ENCODE measurements around the gene PRRT1B. TPM values are rescaled to one million over a fixed set of nuclear protein-coding genes. Genes with fewer than 3 reads are reported as not detected.

Gene PRRT1B
- total and polyA plus RNA-seq, 2 experiments from 2014 or later: 0.24 TPM; not detected in 1

- no peak overlapping the region for H3K27ac ChIP-seq (ENCODE audit: low read depth)
- H4K20me1 ChIP-seq (replicated peaks; ENCODE audit: insufficient read depth): no peaks in the 10 kb centered on the region
- H3K4me3 ChIP-seq: no peak overlapping the region
- peaks cover 17% of the 10 kb centered on the region for H3K27me3 Mint-ChIP-seq (ENCODE audit: insufficient read depth, low read depth, poor library complexity)
- H3K27ac Mint-ChIP-seq: no peak overlapping the region
- no peaks in the 10 kb centered on the region for H3K4me1 ChIP-seq (ENCODE audit: insufficient read depth)
- no peaks in the 10 kb centered on the region for H3K79me2 ChIP-seq (replicated peaks; ENCODE audit: insufficient read depth)
- ATAC-seq (no peak), DNase-seq (ENCODE audit: low spot score) (no peak)
- peaks cover 6% of the 10 kb centered on the region; the same call in 1 of the 2 replicates for H3F3A ChIP-seq (replicated peaks; ENCODE audit: low read depth)
- no peak overlapping the region for H3K4me3 Mint-ChIP-seq
- no peak overlapping the region for H3K4me2 ChIP-seq
- no peaks in the 10 kb centered on the region for H3K9me2 ChIP-seq (ENCODE audit: insufficient read depth)
- no peak overlapping the region for H2AFZ ChIP-seq
- H3K27me3 ChIP-seq (ENCODE audit: insufficient read depth): no peaks in the 10 kb centered on the region
- no peaks in the 10 kb centered on the region for H3K4me1 Mint-ChIP-seq
- peaks cover 9% of the 10 kb centered on the region for H3K36me3 ChIP-seq (ENCODE audit: insufficient read depth)
- H3K9me3 Mint-ChIP-seq: no peaks in the 10 kb centered on the region
- no peak for TF ChIP-seq EZH2phosphoT487 (IDR thresholded peaks at IDR 0.05; ENCODE audit: unreplicated experiment)
- TF ChIP-seq CREB1 (CRISPR knock-in tag; IDR thresholded peaks at IDR 0.05; ENCODE audit: low read depth): no peak
- no peak for TF ChIP-seq JUNB (IDR thresholded peaks at IDR 0.05; ENCODE audit: unreplicated experiment)
- no peak for TF ChIP-seq ZNF114 (CRISPR knock-in tag; IDR thresholded peaks at IDR 0.05)
- no peak for TF ChIP-seq POLR2AphosphoS5 (IDR thresholded peaks at IDR 0.05; ENCODE audit: low read depth)
- no peak for TF ChIP-seq STAT1 (IDR thresholded peaks at IDR 0.05; ENCODE audit: unreplicated experiment)
- no peak for TF ChIP-seq EZH2 (IDR thresholded peaks at IDR 0.05; ENCODE audit: low read depth, unreplicated experiment)
- no peak for TF ChIP-seq ZNF462 (CRISPR knock-in tag; IDR thresholded peaks at IDR 0.05)
- no peak for TF ChIP-seq REST (IDR thresholded peaks at IDR 0.05; ENCODE audit: unreplicated experiment)
- TF ChIP-seq ETS1 (IDR thresholded peaks at IDR 0.05): no peak
- TF ChIP-seq NANOG (IDR thresholded peaks at IDR 0.05; ENCODE audit: borderline replicate concordance): no peak
- TF ChIP-seq, protein P1, sequence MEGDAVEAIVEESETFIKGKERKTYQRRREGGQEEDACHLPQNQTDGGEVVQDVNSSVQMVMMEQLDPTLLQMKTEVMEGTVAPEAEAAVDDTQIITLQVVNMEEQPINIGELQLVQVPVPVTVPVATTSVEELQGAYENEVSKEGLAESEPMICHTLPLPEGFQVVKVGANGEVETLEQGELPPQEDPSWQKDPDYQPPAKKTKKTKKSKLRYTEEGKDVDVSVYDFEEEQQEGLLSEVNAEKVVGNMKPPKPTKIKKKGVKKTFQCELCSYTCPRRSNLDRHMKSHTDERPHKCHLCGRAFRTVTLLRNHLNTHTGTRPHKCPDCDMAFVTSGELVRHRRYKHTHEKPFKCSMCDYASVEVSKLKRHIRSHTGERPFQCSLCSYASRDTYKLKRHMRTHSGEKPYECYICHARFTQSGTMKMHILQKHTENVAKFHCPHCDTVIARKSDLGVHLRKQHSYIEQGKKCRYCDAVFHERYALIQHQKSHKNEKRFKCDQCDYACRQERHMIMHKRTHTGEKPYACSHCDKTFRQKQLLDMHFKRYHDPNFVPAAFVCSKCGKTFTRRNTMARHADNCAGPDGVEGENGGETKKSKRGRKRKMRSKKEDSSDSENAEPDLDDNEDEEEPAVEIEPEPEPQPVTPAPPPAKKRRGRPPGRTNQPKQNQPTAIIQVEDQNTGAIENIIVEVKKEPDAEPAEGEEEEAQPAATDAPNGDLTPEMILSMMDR (conservative IDR thresholded peaks at IDR 0.05; ENCODE audit: low read depth in 2 of 2): no peak
- TF ChIP-seq ZNF331 (CRISPR knock-in tag; IDR thresholded peaks at IDR 0.05; ENCODE audit: low read depth): no peak
- peaks cover 57% of the 10 kb centered on the region for H3K36me3 Mint-ChIP-seq (ENCODE audit: low read depth)
Measured at GRCh38 chr9:131520503-131520902, 24.8 kb upstream of the PRRT1B start.

Measured in GM23338 (cell line).